ENCODE results near the gene INSM2.

INSM2 gene

GRCh38 chr14:35543006-35543405 is 9.0 kb downstream of the INSM2 start:
- DNase-seq (ENCODE audit: low read depth): no peak

GRCh38 chr14:35549551-35549950 is 15.6 kb downstream of the INSM2 start:
- no peak for DNase-seq (ENCODE audit: low read depth)

DNA sequence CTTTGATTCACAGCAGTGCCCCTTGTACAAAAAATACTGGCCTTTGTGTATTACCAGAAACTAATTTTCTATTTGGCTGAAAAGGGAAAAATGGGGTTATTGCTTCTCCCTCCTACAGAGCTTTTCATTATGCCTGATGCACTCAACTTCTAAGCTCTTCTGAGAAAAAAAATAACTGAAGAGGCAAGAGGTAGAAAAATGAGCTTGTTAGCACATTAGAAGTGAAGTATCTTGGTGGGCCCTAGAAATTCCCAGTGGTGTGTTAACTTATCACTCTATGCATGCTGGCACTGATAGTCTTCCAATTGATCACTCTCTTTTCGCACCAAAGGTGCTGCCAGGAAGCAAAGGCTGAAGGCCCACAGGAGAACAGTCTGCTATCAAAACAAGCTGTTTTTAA is 17.1 kb downstream of the INSM2 start:
- DNase-seq (ENCODE audit: low read depth): no peak

GRCh38 chr14:35553808-35554207 is 19.8 kb downstream of the INSM2 start:
- no peak for DNase-seq (ENCODE audit: low read depth)

DNA sequence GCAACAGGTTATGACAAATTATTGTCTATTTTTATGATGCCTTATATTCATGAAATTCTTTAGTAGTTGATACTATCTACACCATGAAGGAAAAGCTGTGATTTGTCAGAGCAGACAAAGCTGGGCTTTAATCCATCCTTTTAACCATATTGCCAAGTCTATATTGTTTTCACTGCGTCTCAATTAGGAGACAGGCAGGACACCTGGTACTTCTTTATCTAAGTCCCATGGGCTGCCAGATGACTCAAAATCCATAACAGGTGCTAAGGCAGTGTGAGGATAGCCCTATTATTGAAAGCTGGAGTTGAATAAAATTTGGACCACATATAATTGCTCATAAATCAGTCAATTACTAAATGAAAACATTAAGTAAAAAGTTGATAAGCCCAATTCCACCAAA is 22.6 kb downstream of the INSM2 start:
- no peak for DNase-seq (ENCODE audit: low read depth)

- no peak for DNase-seq (ENCODE audit: low read depth)
Observed at GRCh38 chr14:35557221-35557747, 23.3 kb downstream of the INSM2 start.

DNA sequence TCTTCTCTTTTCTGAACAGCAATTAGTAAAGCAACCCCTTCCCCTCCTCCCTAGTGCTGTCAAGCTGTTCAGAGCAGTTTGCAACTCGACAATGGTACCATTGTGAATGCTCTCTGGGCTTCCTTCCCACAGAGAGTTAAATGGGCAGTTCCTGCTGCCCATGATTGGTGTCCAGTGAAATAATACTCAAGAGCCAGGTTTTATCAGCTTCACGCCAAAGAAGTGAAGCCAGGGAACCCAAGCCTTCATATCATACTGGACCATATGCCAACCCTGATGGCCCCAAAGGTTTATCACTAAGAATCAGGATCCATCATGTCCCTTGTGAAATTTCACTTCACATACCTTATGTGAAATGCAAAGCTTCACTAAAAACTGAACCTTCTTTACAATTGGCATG is 24.7 kb downstream of the INSM2 start:
- no peak for DNase-seq (ENCODE audit: low read depth)

DNA sequence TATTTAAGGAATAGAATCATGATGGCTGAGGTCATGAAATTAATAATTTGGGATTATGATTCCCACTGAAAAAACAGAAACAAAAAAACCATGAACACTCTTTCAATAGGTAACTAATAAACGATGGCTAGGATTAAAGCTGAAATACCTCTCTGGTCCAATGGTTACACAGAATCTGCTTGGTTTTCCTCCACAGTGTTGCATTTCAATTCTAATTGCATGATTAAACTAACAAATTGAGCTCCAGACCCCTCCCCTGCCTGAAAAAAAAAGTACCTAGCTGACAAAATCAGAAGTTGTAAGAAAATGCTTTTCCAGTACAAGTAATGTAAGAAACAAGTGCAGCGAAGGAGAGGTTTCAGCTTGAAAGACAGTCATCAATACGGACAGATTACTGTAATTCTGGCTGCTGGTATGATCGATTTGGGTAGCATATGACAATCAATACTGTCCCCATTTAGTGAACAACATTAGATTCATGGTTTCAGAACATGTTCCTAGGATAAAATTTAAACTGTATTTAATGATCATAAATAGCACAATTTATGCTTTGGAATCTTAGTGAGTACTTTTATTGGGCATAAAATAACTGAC is 32.0 kb downstream of the INSM2 start:
- DNase-seq (ENCODE audit: low read depth): no peak

DNA sequence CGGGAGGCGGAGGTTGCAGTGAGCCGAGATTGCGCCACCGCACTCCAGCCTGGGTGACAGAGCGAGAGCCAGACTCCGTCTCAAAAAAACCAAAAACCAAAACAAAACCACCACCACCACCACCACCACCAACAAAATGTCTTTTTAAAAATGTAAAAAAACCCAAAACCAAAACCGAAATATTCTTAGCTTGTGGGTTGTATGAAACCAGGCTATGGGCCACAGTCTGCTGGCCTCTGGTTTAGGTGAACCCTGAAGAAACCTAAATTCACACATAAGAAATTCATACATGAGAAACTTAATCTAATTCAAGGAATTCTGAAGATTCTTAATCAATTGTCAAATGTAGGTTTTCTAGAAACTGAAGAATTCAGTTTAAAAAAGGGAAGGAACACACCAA is 37.6 kb downstream of the INSM2 start:
- DNase-seq (ENCODE audit: low read depth): no peak

GRCh38 chr14:35573911-35574310 is 39.9 kb downstream of the INSM2 start:
- DNase-seq (ENCODE audit: low read depth): no peak

- DNase-seq (ENCODE audit: low read depth): no peak
Observed at GRCh38 chr14:35576260-35576659, 42.3 kb downstream of the INSM2 start.

- no peak for DNase-seq (ENCODE audit: low read depth)
Observed at GRCh38 chr14:35576856-35577255, 42.9 kb downstream of the INSM2 start.

GRCh38 chr14:35578135-35578534 is 44.2 kb downstream of the INSM2 start:
- no peak for DNase-seq (ENCODE audit: low read depth)

DNA sequence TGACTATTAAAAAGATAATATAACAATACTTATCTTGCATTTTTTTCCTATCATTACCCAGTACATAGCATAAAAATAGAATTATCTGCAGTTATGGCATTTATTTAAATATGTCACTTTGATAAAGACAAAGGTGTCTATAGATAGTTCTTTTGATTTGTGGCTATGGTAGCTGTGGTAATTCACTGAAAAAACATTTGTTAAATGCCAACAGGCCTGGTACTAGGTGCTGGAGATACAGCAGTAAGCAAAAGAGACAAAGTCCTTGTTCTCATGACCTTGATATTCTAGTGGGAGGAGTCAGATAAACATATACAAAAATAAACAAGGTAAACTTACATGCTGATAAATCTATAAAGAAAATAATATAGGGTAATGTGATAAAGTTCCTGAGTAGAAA is 44.7 kb downstream of the INSM2 start:
- no peak for DNase-seq (ENCODE audit: low read depth)

Measured in activated gamma-delta T cell treated with anti-CD3 and anti-CD28 coated beads, Interleukin-2, amount 50 U/mL, for 16 hours (primary cell).